OCI-LY7 (cell line): ENCODE data around the gene MVK. TPM values are rescaled to one million over a fixed set of nuclear protein-coding genes. Genes with fewer than 3 reads are reported as not detected.

Experiments used
- BruUV-seq: library from RNA; stranded (reverse); fragments of 400-500 nt; replicated peaks from 2 replicates; lab custom pipeline; 2021; lab: Mats Ljungman, UMichigan
- CTCF ChIA-PET: fragments of 300-600 bp; sonication (Branson Sonifier 250); formaldehyde crosslinking; loops from one replicate; lab custom pipeline; 2022; ENCODE audit warnings: antibody characterized with exemption; ENCODE audit not compliant: unreplicated experiment; lab: Charles Lee
- POLR2A ChIA-PET: fragments of 300-600 bp; sonication (Branson Sonifier 250); formaldehyde crosslinking; loops from one replicate; lab custom pipeline; 2022; ENCODE audit warnings: antibody characterized with exemption; lab: Charles Lee
- DNase-seq: peaks from one replicate; pipeline ENCODE4 v3.0.0-alpha.2; 2015; ENCODE audit warnings: low spot score
- H2AFZ ChIP-seq: fragments of 200-600 bp; sonication (generic), shearing (Covaris generic); 2 replicates; pipeline ENCODE4 v1.6.1; 2014; ENCODE audit warnings: mild to moderate bottlenecking, antibody characterized with exemption, low read length, moderate library complexity
- H3K27ac ChIP-seq: fragments of 200-600 bp; sonication (generic); 2 replicates; pipeline ENCODE4 v1.5.1; 2014; ENCODE audit warnings: mixed run types, low read depth, mild to moderate bottlenecking, moderate library complexity, low read length, inconsistent platforms; ENCODE audit not compliant: poor library complexity, severe bottlenecking
- H3K36me3 ChIP-seq: fragments of 200-600 bp; sonication (generic); 2 replicates; pipeline ENCODE4 v1.6.1; 2014; ENCODE audit warnings: mild to moderate bottlenecking, antibody characterized with exemption, low read length, moderate library complexity, mixed read lengths; ENCODE audit not compliant: insufficient read depth
- H3K4me1 ChIP-seq: fragments of 200-600 bp; sonication (generic); 2 replicates; pipeline ENCODE4 v1.5.1; 2014; ENCODE audit warnings: mild to moderate bottlenecking, low read length; ENCODE audit not compliant: insufficient read depth, poor library complexity, severe bottlenecking
- H3K4me2 ChIP-seq: fragments of 200-600 bp; sonication (generic); 2 replicates; pipeline ENCODE4 v1.6.1; 2014; ENCODE audit warnings: mild to moderate bottlenecking, low read length
- H3K4me3 ChIP-seq: fragments of 200-600 bp; sonication (generic); 2 replicates; pipeline ENCODE4 v1.5.1; 2014; ENCODE audit warnings: mild to moderate bottlenecking, low read depth, low read length; ENCODE audit not compliant: poor library complexity, severe bottlenecking
- H3K79me2 ChIP-seq: fragments of 200-600 bp; sonication (generic); 2 replicates; pipeline ENCODE4 v1.6.1; 2016; ENCODE audit warnings: low read depth, mild to moderate bottlenecking, low read length, moderate library complexity, mixed read lengths; ENCODE audit not compliant: insufficient read depth
- H3K9me2 ChIP-seq: fragments of 200-600 bp; sonication (generic); 2 replicates; pipeline ENCODE4 v1.6.1; 2016; ENCODE audit warnings: mild to moderate bottlenecking, low read length, mixed read lengths; ENCODE audit not compliant: insufficient read depth
- H3K9me3 ChIP-seq: fragments of 200-600 bp; sonication (generic); 2 replicates; pipeline ENCODE4 v1.6.1; 2014; ENCODE audit warnings: mild to moderate bottlenecking, mixed run types, low read length, mixed read lengths
- H4K20me1 ChIP-seq: fragments of 200-600 bp; sonication (generic); 2 replicates; pipeline ENCODE4 v1.6.1; 2014; ENCODE audit warnings: mild to moderate bottlenecking, antibody characterized with exemption, low read length, moderate library complexity, mixed read lengths; ENCODE audit not compliant: insufficient read depth
- EZH2phosphoT487 ChIP-seq: fragments of 200-600 bp; sonication (generic); IDR thresholded peaks from 2 replicates; pipeline ENCODE4 v1.6.1; 2018; ENCODE audit warnings: low read depth, borderline replicate concordance, mild to moderate bottlenecking, mixed run types, antibody characterized with exemption, low read length, moderate library complexity, mixed read lengths
- intact Hi-C: fragments of 100-400 bp; cut with micrococcal nuclease; formaldehyde crosslinking; loops from one replicate; pipeline ENCODE4 v1.10.0; 2022; ENCODE audit not compliant: unreplicated experiment
- total RNA-seq, 2 experiments: library from RNA; depleted of rRNA in 1 of 2; stranded (reverse); fragments of >200 nt in 1 of 2; shearing (Covaris generic) in 1 of 2; gene quantifications; 2 replicates each; pipeline ENCODE4 v1.2.3, GENCODE V29; 2014 to 2022
- TF ChIP-seq, protein P1 (sequence below): fragments of 200-600 bp; sonication (generic); conservative IDR thresholded peaks from 2 replicates; pipeline ENCODE4 v1.5.1; 2014; ENCODE audit warnings: mild to moderate bottlenecking, antibody characterized with exemption, low read length, moderate library complexity, mixed read lengths

MVK gene
- total RNA-seq, 2 experiments from 2014 or later: 27.0 to 47.4 TPM

DNA sequence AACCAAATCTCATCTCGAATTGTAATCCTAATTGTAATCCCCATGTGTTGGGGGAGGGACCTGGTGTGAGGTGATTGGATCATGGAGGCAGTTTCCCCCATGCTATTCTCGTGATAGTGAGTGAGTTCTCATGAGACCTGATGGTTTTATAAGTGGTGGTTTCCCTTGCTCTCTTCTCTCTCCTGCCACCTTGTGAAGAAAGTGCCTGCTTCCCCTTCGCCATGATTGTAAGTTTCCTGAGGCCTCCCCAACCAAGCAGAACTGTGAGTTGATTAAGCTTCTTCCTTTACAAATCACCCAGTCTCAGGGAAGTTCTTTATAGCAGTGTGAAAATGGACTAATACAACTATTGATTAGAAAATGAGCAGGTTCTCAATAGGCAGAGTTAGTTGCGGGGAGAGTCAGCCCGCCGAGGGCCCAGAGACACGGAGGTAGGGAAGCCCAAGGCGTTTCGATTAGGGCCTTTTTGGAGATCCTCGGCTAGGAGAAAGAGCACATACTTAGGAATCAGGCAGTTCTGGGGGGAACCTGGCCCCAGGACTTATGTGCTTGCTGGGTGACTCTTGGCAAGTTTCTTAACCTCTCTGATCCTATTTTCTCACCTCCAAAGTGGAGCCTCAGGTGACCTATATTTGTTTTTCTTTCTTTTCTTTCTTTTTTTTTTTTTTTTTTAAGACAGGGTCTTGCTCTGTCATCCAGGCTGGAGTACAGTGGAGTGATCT lies 65.7 kb downstream of the MVK start:
- intact Hi-C loops: no loop called here
- DNase-seq: no peak
- TF ChIP-seq, protein P1, sequence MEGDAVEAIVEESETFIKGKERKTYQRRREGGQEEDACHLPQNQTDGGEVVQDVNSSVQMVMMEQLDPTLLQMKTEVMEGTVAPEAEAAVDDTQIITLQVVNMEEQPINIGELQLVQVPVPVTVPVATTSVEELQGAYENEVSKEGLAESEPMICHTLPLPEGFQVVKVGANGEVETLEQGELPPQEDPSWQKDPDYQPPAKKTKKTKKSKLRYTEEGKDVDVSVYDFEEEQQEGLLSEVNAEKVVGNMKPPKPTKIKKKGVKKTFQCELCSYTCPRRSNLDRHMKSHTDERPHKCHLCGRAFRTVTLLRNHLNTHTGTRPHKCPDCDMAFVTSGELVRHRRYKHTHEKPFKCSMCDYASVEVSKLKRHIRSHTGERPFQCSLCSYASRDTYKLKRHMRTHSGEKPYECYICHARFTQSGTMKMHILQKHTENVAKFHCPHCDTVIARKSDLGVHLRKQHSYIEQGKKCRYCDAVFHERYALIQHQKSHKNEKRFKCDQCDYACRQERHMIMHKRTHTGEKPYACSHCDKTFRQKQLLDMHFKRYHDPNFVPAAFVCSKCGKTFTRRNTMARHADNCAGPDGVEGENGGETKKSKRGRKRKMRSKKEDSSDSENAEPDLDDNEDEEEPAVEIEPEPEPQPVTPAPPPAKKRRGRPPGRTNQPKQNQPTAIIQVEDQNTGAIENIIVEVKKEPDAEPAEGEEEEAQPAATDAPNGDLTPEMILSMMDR: no peak
- no TSS peak for BruUV-seq
- no peaks in the 10 kb centered on the region for H3K9me3 ChIP-seq
- H3K9me2 ChIP-seq: no peaks in the 10 kb centered on the region
- no peaks in the 10 kb centered on the region for H3K4me1 ChIP-seq
- H2AFZ ChIP-seq: no peak overlapping the region
- CTCF ChIA-PET: no interaction called here
- H3K4me2 ChIP-seq: no peak overlapping the region
- H3K27ac ChIP-seq: no peak overlapping the region
- H4K20me1 ChIP-seq: no peaks in the 10 kb centered on the region
- POLR2A ChIA-PET: interaction anchor here (0.7 kb wide), 1 partner anchor 233 kb away, joined by 3 read pairs; no protein-coding TSS in a partner anchor
- H3K36me3 ChIP-seq: no peaks in the 10 kb centered on the region
- H3K79me2 ChIP-seq: no peaks in the 10 kb centered on the region
- H3K4me3 ChIP-seq: no peak overlapping the region

DNA sequence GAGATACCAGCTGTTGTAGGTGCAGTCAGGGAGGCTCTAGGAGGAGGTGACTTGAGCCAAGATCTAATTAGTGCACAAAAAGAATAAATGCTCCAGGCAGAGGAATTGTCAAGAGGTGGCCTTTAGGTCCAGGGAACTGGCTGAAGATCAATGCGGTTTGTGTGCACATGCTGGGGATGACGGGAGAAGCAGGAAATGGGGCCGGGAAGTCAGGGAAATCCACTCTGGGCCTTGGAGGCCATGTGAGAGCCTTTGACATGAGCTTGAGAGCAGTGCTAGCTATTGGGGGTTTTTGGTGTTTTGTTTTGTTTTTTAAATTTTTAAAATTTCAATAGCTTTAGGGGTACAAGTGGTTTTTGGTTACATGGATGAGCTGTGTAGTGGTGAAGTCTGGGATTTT lies 67.4 kb downstream of the MVK start:
- no peak for TF ChIP-seq EZH2phosphoT487
- TF ChIP-seq, protein P1: no peak
- no TSS peak for BruUV-seq
- CTCF ChIA-PET: no interaction called here
- no peaks in the 10 kb centered on the region for H3K79me2 ChIP-seq
- no peak for DNase-seq
- POLR2A ChIA-PET: interaction anchor here (0.6 kb wide), 1 partner anchor 18 kb away, joined by 3 read pairs; no protein-coding TSS in a partner anchor
- H3K4me1 ChIP-seq: no peaks in the 10 kb centered on the region
- intact Hi-C loops: no loop called here
- H3K4me2 ChIP-seq: no peak overlapping the region
- no peaks in the 10 kb centered on the region for H3K36me3 ChIP-seq
- H3K9me2 ChIP-seq: no peaks in the 10 kb centered on the region
- no peak overlapping the region for H2AFZ ChIP-seq
- no peak overlapping the region for H3K4me3 ChIP-seq
- no peaks in the 10 kb centered on the region for H4K20me1 ChIP-seq
- H3K9me3 ChIP-seq: no peaks in the 10 kb centered on the region
- no peak overlapping the region for H3K27ac ChIP-seq

DNA sequence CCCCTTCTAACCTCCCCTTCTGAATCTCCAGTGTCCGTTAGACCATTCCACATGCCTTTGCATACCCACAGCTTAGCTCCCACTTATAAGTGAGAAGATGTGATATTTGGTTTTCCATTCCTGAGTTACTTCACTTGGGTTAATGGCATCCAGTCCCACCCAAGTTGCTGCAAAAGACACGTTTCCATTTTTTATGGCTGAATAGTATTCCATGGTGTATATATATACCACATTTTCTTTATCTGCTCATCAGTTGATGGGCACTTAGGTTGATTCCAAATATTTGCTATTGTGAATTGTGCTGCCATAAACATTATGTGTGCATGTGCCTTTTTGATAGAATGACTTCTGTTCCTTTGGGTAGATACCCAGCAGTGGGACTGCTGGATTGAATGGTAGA lies 67.8 kb downstream of the MVK start:
- Histone ChIP-seq H3K4me3 (no peak overlapping the region), H3K4me2 (no peak overlapping the region), H2AFZ (no peak overlapping the region), H3K9me3 (no peaks in the 10 kb centered on the region), H3K27ac (no peak overlapping the region), H3K79me2 (no peaks in the 10 kb centered on the region), H4K20me1 (no peaks in the 10 kb centered on the region), H3K9me2 (no peaks in the 10 kb centered on the region), H3K36me3 (no peaks in the 10 kb centered on the region), H3K4me1 (no peaks in the 10 kb centered on the region)
- no TSS peak for BruUV-seq
- no peak for TF ChIP-seq EZH2phosphoT487
- TF ChIP-seq, protein P1: no peak
- no peak for DNase-seq
- intact Hi-C loops: no loop called here
- ChIA-PET CTCF (no interaction called here), POLR2A (interaction anchor here (0.6 kb wide), 2 partner anchors 17 to 574 kb away, joined by 3 to 4 read pairs; no protein-coding TSS in a partner anchor)
